DND-41 (cell line): ENCODE measurements around the gene KRT15.

ENCODE experiments used
- ATAC-seq: fragments of 200-7000 bp; cut with Tn5 transposase; 3 replicates; pipeline ENCODE4 v1.9.1; 2021; ENCODE audit warnings: low read depth; ENCODE audit not compliant: insufficient read depth
- DNase-seq: peaks from one replicate; pipeline ENCODE4 v3.0.0-alpha.2; 2020
- H2AFZ ChIP-seq: 2 replicates; pipeline ENCODE4 v1.6.0; 2012; ENCODE audit warnings: low read depth, low read length
- H3K27ac ChIP-seq: 2 replicates; pipeline ENCODE4 v1.5.1; 2012; ENCODE audit warnings: low read length, inconsistent platforms
- H3K27me3 ChIP-seq: fragments of 200-600 bp; sonication (generic); 2 replicates; pipeline ENCODE4 v1.6.0; 2012; ENCODE audit warnings: low read length, mild to moderate bottlenecking, inconsistent platforms; ENCODE audit not compliant: insufficient read depth, poor library complexity
- H3K36me3 ChIP-seq: 2 replicates; pipeline ENCODE4 v1.5.1; 2012; ENCODE audit warnings: low read length, inconsistent platforms; ENCODE audit not compliant: insufficient read depth
- H3K4me1 ChIP-seq: 2 replicates; pipeline ENCODE4 v1.5.1; 2012; ENCODE audit warnings: mild to moderate bottlenecking, low read length; ENCODE audit not compliant: insufficient read depth
- H3K4me2 ChIP-seq: 2 replicates; pipeline ENCODE4 v1.6.0; 2012; ENCODE audit warnings: mild to moderate bottlenecking, moderate library complexity, low read length, inconsistent platforms; ENCODE audit not compliant: insufficient read depth
- H3K4me3 ChIP-seq, 2 experiments: fragments of 200-600 bp in 1 of 2; shearing (Covaris generic) in 1 of 2; 2 replicates each; pipeline ENCODE4 v1.5.1; 2012 to 2016; ENCODE audit warnings: inconsistent platforms in 2 of 2, low read length in 2 of 2, mild to moderate bottlenecking in 2 of 2, low read depth in 1 of 2, moderate library complexity in 1 of 2
- H3K79me2 ChIP-seq: 2 replicates; pipeline ENCODE4 v1.6.0; 2012; ENCODE audit warnings: low read length, inconsistent platforms; ENCODE audit not compliant: insufficient read depth
- H3K9ac ChIP-seq: 2 replicates; pipeline ENCODE4 v1.6.0; 2012; ENCODE audit warnings: low read depth, mild to moderate bottlenecking, inconsistent platforms, low read length, moderate library complexity
- H3K9me3 ChIP-seq: 2 replicates; pipeline ENCODE4 v1.5.1; 2012; ENCODE audit warnings: low read length, moderate library complexity, mild to moderate bottlenecking, inconsistent platforms; ENCODE audit not compliant: insufficient read depth, severe bottlenecking
- H4K20me1 ChIP-seq: 2 replicates; pipeline ENCODE4 v1.6.0; 2012; ENCODE audit warnings: low read length; ENCODE audit not compliant: insufficient read depth
- CTCF ChIP-seq: IDR thresholded peaks from 2 replicates; pipeline ENCODE4 v1.5.1; 2012; ENCODE audit warnings: borderline replicate concordance, low read length, moderate library complexity, mild to moderate bottlenecking; ENCODE audit not compliant: poor library complexity, severe bottlenecking; ENCODE audit errors: extremely low read depth
- EZH2 ChIP-seq: IDR thresholded peaks from 3 replicates; pipeline ENCODE4 v1.6.1; 2012; ENCODE audit warnings: borderline replicate concordance, low read depth, mild to moderate bottlenecking, moderate library complexity, low read length, inconsistent platforms; ENCODE audit not compliant: severe bottlenecking

Gene KRT15

GRCh38 chr17:41468346-41468745 lies 50.3 kb downstream of the KRT15 start:
- Histone ChIP-seq H3K27ac (no peak overlapping the region), H3K36me3 (no peaks in the 10 kb centered on the region), H3K9me3 (no peaks in the 10 kb centered on the region), H3K9ac (no peak overlapping the region), H3K4me1 (no peaks in the 10 kb centered on the region), H3K27me3 (no peaks in the 10 kb centered on the region), H3K79me2 (no peaks in the 10 kb centered on the region), H3K4me3 (no peak overlapping the region), H3K4me2 (no peak overlapping the region), H2AFZ (no peak overlapping the region), H4K20me1 (no peaks in the 10 kb centered on the region)
- no peak for ATAC-seq
- no peak for DNase-seq
- TF ChIP-seq CTCF (no peak), EZH2 (no peak)

DNA sequence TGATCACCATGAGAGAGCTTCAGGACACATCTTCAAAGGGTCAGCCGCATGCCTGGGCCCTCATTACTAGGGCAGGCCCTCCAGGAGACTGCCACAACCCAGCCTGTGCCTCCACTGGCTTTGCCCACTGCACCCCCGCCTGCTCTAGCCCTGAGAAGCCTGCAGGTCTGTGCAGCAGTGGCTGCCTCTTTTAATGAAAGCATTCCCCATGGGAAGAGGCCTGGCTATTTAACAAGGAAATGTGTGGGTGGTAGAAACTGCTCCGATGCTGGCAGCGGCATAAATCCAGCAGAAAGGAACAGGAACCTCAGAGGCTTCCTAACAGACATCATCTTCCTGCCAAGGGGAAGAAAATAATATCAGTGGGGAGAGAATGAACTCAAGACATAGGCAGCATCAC lies 51.1 kb downstream of the KRT15 start:
- no peaks in the 10 kb centered on the region for H3K4me1 ChIP-seq
- TF ChIP-seq EZH2 (no peak), CTCF (no peak)
- DNase-seq = no peak
- H3K79me2 ChIP-seq = no peaks in the 10 kb centered on the region
- no peaks in the 10 kb centered on the region for H3K27me3 ChIP-seq
- no peaks in the 10 kb centered on the region for H3K36me3 ChIP-seq
- no peak overlapping the region for H3K4me3 ChIP-seq
- no peak for ATAC-seq
- H2AFZ ChIP-seq = no peak overlapping the region
- H4K20me1 ChIP-seq = no peaks in the 10 kb centered on the region
- no peak overlapping the region for H3K9ac ChIP-seq
- no peaks in the 10 kb centered on the region for H3K9me3 ChIP-seq
- H3K27ac ChIP-seq = no peak overlapping the region
- H3K4me2 ChIP-seq = no peak overlapping the region

DNA sequence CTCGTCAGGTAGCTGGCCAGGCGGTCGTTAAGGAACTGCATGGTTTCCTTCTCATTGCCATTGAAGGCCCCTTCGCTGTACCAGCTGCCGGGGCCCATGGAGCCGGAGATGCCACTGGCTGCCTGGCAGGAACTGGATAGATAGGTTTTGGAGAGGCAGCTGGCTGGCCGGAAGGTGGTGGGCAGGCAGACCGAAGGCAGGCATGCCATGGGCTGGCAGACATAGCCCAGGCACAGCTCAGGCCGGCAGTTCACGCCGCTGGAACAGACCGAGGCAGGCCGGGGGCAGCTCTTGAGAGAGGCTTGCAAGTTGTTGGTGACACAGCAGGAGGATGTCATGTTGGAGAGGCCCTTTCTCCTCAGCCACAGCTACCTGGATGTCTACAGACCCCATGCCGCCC lies 51.7 kb downstream of the KRT15 start, which contains the start of gene KRT32:
KRT32 (minus strand) TSS at position 399 of the 400 bp plus-strand sequence; CDS start at position 338, 61 bp downstream.
- no peaks in the 10 kb centered on the region for H3K79me2 ChIP-seq
- no peak within 1 kb of the TSS for H3K4me2 ChIP-seq
- no peaks in the 10 kb centered on the region for H4K20me1 ChIP-seq
- no peak within 1 kb of the TSS for H3K27ac ChIP-seq
- H2AFZ ChIP-seq = no peak within 1 kb of the TSS
- no peaks in the 10 kb centered on the region for H3K9me3 ChIP-seq
- H3K4me3 ChIP-seq = no peak within 1 kb of the TSS
- no peaks in the 10 kb centered on the region for H3K27me3 ChIP-seq
- TF ChIP-seq EZH2 = no peak
- TF ChIP-seq CTCF = no peak
- no peak within 1 kb of the TSS for H3K9ac ChIP-seq
- DNase-seq = no peak
- H3K4me1 ChIP-seq = no peaks in the 10 kb centered on the region
- H3K36me3 ChIP-seq = no peaks in the 10 kb centered on the region
- ATAC-seq = no peak

- no peak for ATAC-seq
- Histone ChIP-seq H3K27ac (no peak overlapping the region), H3K4me2 (no peak overlapping the region)
These were observed 54.0 kb downstream of the KRT15 start for GRCh38 chr17:41464682-41465081.

More at GRCh38 chr17:41464682-41465081, 54.0 kb downstream of the KRT15 start:
- no peaks in the 10 kb centered on the region for H3K36me3 ChIP-seq
- no peaks in the 10 kb centered on the region for H4K20me1 ChIP-seq
- H3K4me3 ChIP-seq = no peak overlapping the region
- no peak overlapping the region for H3K9ac ChIP-seq
- no peaks in the 10 kb centered on the region for H3K79me2 ChIP-seq
- H2AFZ ChIP-seq = no peak overlapping the region
- no peak for TF ChIP-seq EZH2
- TF ChIP-seq CTCF = no peak
- H3K9me3 ChIP-seq = no peaks in the 10 kb centered on the region
- no peaks in the 10 kb centered on the region for H3K27me3 ChIP-seq
- no peak for DNase-seq
- no peaks in the 10 kb centered on the region for H3K4me1 ChIP-seq
